Peyer's patch (tissue), 4 donors: Measurements from ENCODE around the gene BTD. TPM values are rescaled to one million over a fixed set of nuclear protein-coding genes. Genes with fewer than 3 reads are reported as not detected.

Source experiments
- DNase-seq, 3 donors: peaks; one replicate each; pipeline ENCODE4 v3.0.0-alpha.2; 2017 to 2019
- H3K27ac ChIP-seq, 4 donors: fragments of 200-600 bp; sonication (generic); one replicate each; pipeline ENCODE4 v1.5.1; 2016 to 2019
- H3K27me3 ChIP-seq, 2 donors: fragments of 200-600 bp; sonication (generic); one replicate each; pipeline ENCODE4 v1.5.1; 2019
- H3K36me3 ChIP-seq, 3 donors: fragments of 200-600 bp; sonication (generic); one replicate each; pipeline ENCODE4 v1.5.1; 2016 to 2019
- H3K4me1 ChIP-seq, 4 donors: fragments of 200-600 bp; sonication (generic); one replicate each; pipeline ENCODE4 v1.5.1; 2016 to 2019
- H3K4me3 ChIP-seq, 4 donors: fragments of 200-600 bp; sonication (generic); 1 replicate in 3 of 4; 2 replicates in 1 of 4; pipeline ENCODE4 v1.5.1; 2016 to 2019; ENCODE audit warnings: mild to moderate bottlenecking in 1 of 4
- H3K9me3 ChIP-seq, 4 donors: fragments of 200-600 bp; sonication (generic); one replicate each; pipeline ENCODE4 v1.5.1; 2016 to 2019; ENCODE audit warnings: mild to moderate bottlenecking in 1 of 4
- POLR2A ChIP-seq, 2 donors: fragments of 450-650 bp; IDR thresholded peaks; one replicate each; pipeline ENCODE4 v1.5.1; 2017; ENCODE audit warnings: antibody characterized with exemption in 2 of 2, mild to moderate bottlenecking in 2 of 2, moderate library complexity in 2 of 2
- total RNA-seq, 4 donors: library from RNA; depleted of rRNA; stranded (reverse); fragments of >200 nt; gene quantifications; one replicate each; pipeline ENCODE4 v1.1.0, GENCODE V29; 2016
- TF ChIP-seq, protein P1 (sequence below), 6 experiments: fragments of 450-650 bp in 4 of 6; fragments of 200-600 bp in 2 of 6; sonication (generic) in 1 of 6; IDR thresholded peaks; one replicate each; pipeline ENCODE4 v1.5.1; 2017 to 2019; ENCODE audit warnings: antibody characterized with exemption in 6 of 6, mild to moderate bottlenecking in 3 of 6, moderate library complexity in 1 of 6

Gene BTD
- total RNA-seq, 4 donors from 2014 or later, result 9.1 to 88.4 (median 59.9) TPM

DNA sequence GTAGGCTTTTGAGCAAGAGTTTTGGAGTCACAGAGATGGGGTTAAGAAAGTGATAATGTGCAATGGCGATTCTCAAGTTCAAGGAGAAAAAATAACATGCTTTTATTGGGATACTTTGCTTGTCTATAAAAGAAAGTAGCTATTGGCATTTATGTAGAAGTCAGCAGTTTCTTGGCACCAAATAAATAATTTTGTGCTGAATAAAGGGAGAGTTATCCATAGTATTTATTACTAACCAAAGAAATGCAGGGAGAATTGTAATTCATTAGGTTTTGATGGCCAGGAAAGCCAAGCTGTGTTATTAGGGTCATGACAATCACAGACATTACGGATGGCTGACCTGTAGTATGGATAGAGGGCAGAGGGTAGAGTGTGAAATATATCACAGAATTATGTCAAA, 33.1 kb downstream of the BTD start:
- Histone ChIP-seq H3K4me3 (no peak overlapping the region), H3K36me3 (no peaks in the 10 kb centered on the region), H3K27ac (peak overlapping the region in 1 of 4 donors; percentile 68), H3K27me3 (no peaks in the 10 kb centered on the region), H3K4me1 (peaks cover 0 to 18% (median 0%) of the 10 kb centered on the region in 4 donors), H3K9me3 (no peaks in the 10 kb centered on the region)
- no peak for DNase-seq
- no peak for TF ChIP-seq POLR2A (IDR thresholded peaks at IDR 0.05)
- TF ChIP-seq, protein P1, sequence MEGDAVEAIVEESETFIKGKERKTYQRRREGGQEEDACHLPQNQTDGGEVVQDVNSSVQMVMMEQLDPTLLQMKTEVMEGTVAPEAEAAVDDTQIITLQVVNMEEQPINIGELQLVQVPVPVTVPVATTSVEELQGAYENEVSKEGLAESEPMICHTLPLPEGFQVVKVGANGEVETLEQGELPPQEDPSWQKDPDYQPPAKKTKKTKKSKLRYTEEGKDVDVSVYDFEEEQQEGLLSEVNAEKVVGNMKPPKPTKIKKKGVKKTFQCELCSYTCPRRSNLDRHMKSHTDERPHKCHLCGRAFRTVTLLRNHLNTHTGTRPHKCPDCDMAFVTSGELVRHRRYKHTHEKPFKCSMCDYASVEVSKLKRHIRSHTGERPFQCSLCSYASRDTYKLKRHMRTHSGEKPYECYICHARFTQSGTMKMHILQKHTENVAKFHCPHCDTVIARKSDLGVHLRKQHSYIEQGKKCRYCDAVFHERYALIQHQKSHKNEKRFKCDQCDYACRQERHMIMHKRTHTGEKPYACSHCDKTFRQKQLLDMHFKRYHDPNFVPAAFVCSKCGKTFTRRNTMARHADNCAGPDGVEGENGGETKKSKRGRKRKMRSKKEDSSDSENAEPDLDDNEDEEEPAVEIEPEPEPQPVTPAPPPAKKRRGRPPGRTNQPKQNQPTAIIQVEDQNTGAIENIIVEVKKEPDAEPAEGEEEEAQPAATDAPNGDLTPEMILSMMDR (IDR thresholded peaks at IDR 0.05), result no peak

DNA sequence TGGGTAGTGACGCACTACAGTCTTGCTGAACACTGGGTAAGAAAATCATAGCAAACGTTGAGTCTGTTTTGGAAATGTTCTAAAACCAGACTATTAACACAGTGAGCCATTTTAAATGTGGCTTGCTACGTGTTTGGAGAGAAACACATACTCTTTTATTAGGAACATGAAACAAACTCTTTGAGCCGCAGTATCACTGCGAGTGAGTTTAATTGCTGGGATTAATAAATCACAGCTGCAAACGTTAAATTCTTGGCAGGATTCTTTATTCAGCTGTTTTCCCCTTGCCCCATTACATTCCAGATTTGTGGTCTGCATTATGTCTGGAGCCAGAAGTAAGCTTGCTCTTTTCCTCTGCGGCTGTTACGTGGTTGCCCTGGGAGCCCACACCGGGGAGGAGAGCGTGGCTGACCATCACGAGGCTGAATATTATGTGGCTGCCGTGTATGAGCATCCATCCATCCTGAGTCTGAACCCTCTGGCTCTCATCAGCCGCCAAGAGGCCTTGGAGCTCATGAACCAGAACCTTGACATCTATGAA, 33.6 kb downstream of the BTD start:
- Histone ChIP-seq H3K4me3 (no peak overlapping the region), H3K9me3 (no peaks in the 10 kb centered on the region), H3K4me1 (peaks cover 0 to 17% (median 0%) of the 10 kb centered on the region in 4 donors), H3K27ac (peak overlapping the region in 2 of 4 donors; percentile 7 to 68), H3K36me3 (no peaks in the 10 kb centered on the region), H3K27me3 (no peaks in the 10 kb centered on the region)
- TF ChIP-seq, protein P1 (IDR thresholded peaks at IDR 0.05), result no peak
- TF ChIP-seq POLR2A (IDR thresholded peaks at IDR 0.05), result no peak
- no peak for DNase-seq

DNA sequence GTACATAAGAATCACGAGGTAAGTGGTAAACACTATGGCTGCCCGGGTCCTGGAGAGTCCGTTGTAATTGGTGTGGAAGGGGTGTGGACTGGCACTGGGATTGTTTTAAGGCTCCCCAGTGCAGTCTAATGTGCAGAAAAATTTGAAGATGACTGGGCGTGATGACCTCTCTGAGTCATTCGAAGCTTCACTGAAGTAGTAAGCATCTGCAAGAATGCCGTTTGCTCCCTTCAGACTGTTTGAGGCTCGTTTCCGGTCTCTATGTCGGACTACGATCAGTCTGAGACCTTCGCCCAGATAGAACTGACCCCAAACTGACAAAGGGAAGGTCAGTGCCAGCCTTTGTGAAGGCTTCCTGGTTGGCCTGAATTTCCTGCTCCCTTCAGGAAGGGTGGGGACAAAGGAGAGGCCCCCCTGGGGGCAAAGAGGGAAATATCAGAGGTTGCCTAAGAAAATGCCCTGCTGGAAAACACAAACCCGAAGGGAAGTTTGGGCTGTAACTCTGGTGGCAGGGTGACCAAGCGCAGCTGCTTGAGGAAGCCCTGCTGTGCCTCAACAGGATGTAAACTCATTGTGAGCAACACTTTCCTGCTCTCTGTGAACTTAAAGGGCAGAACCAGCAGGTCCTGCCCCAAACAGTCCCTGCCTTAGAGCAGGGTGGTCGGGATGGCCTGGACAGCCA, 34.6 kb downstream of the BTD start:
- Histone ChIP-seq H3K27ac (peak overlapping the region in 3 of 4 donors; percentile 7 to 68 (median 27)), H3K4me1 (peaks cover 0 to 7% (median 0%) of the 10 kb centered on the region in 4 donors), H3K27me3 (no peaks in the 10 kb centered on the region), H3K9me3 (no peaks in the 10 kb centered on the region), H3K36me3 (no peaks in the 10 kb centered on the region), H3K4me3 (peak overlapping the region in 1 of 4 donors; percentile 7)
- peak in 1 of 3 donors; percentile 52 for DNase-seq
- no peak for TF ChIP-seq POLR2A (IDR thresholded peaks at IDR 0.05)
- TF ChIP-seq, protein P1 (IDR thresholded peaks at IDR 0.05), result no peak

DNA sequence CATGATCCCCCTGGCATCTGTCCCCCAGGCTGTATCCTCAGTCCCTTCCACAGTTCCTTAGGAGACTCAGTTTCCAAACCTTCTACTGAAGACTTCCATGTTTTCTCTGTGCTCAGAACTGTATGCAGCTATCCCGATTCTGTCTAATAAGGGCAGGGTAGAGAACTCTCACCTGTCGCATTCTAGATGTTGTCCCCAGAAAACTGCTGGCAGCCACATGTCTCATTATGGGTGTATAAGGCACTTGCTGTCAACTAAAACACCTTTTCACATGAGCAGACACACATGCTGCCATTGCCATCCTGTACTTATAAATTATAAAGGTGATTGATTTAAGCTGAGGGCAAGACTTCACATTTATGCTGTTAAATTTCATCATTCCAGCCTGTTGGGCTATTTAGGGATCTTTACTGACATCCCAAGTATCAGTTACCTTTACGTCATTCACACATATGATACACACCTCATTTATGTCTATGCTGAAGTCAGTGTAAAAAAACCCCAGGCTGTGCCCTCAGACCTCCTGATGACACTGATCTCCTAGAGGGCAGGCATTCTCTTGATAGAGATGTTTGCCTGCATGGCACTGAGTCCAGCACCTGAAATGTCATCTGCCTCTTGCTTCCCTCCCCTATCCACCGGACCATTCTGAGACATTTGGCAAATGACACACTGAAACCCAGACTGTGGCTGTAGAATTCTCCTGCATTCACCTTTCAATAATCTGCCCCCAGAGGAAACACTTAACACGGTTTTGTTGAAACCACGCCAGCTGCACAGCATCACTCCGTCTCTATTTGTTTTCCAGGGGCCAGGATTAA, 35.8 kb downstream of the BTD start:
- no peak for DNase-seq
- TF ChIP-seq, protein P1 (IDR thresholded peaks at IDR 0.05), result no peak
- TF ChIP-seq POLR2A (IDR thresholded peaks at IDR 0.05), result no peak
- Histone ChIP-seq H3K4me3 (no peak overlapping the region), H3K9me3 (no peaks in the 10 kb centered on the region), H3K4me1 (peaks cover 0 to 7% (median 0%) of the 10 kb centered on the region in 4 donors), H3K36me3 (peaks cover 0 to 6% (median 0%) of the 10 kb centered on the region in 3 donors), H3K27ac (peak overlapping the region in 1 of 4 donors; percentile 68), H3K27me3 (no peaks in the 10 kb centered on the region)

DNA sequence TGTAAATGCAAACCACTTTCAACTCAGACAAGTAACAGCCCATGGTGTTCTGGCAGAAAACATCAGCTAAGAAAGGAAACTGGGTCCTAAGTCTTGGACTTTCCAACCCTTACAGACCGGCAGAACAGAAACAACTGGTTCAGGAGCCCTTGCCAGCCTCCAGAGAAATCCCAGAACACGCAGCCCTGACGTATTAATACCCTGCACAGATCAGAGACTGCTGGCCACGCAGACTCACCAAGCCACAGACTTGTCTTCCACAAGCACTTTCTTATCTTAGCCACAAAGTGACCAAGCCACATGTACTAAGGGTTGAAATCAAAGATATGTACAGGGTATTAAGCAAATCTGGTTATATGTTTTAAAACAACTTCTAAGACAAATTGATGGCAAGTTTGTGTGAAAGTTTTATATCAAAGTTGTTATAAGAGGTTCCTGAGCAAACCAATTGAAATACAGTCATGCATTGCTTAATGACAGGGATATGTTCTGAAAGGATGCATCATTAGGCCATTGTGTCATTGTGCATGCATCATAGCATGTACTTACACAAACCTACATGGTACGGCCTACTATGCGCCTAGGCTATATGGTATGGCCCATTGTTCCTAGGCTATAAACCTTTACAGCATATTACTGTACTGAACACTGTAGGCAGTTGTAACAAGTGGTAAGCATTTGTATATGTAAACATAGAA, 36.8 kb downstream of the BTD start:
- TF ChIP-seq POLR2A (IDR thresholded peaks at IDR 0.05), result no peak
- TF ChIP-seq, protein P1 (IDR thresholded peaks at IDR 0.05), result no peak
- H3K36me3 ChIP-seq, result peaks cover 0 to 8% (median 0%) of the 10 kb centered on the region in 3 donors
- peak overlapping the region in 1 of 4 donors; percentile 68 for H3K27ac ChIP-seq
- H3K4me3 ChIP-seq, result no peak overlapping the region
- H3K9me3 ChIP-seq, result no peaks in the 10 kb centered on the region
- no peaks in the 10 kb centered on the region for H3K27me3 ChIP-seq
- H3K4me1 ChIP-seq, result peaks cover 0 to 7% (median 0%) of the 10 kb centered on the region in 4 donors
- DNase-seq, result no peak
